NCI-H146 treated with DMSO at 0.1 percent for 48 hours (cell line): Measurements from ENCODE around the gene IL4.

ENCODE experiments used
- DNase-seq: peaks from one replicate; lab custom pipeline; 2025; ENCODE audit not compliant: unreplicated experiment; lab: John Stamatoyannopoulos, UW

IL4 gene

DNA sequence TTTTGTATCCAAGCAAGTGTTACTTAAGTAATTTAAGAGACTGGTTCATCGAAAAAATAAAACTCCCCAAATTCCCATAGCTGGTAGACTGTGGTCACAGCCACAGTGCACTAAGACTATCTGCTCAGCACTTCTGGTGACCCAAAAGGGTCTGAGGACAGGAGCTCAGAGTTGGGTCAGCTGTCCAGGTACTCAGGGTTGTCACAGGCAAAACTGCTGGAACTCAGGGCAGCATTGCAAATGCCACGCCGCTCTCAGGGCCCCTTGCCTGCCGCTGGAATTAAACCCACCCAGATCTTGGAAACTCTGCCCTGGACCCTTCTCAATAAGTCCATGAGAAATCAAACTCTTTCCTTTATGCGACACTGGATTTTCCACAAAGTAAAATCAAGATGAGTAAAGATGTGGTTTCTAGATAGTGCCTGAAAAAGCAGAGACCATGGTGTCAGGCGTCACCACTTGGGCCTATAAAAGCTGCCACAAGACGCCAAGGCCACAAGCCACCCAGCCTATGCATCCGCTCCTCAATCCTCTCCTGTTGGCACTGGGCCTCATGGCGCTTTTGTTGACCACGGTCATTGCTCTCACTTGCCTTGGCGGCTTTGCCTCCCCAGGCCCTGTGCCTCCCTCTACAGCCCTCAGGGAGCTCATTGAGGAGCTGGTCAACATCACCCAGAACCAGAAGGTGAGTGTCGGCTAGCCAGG is 16.0 kb upstream of the IL4 start, which contains the start of gene IL13:
Gene IL13, plus strand, starts transcription at position 498 of the 705 bp plus-strand sequence. Its CDS starts 14 bp downstream, at position 512.
- DNase-seq: no peak

DNA sequence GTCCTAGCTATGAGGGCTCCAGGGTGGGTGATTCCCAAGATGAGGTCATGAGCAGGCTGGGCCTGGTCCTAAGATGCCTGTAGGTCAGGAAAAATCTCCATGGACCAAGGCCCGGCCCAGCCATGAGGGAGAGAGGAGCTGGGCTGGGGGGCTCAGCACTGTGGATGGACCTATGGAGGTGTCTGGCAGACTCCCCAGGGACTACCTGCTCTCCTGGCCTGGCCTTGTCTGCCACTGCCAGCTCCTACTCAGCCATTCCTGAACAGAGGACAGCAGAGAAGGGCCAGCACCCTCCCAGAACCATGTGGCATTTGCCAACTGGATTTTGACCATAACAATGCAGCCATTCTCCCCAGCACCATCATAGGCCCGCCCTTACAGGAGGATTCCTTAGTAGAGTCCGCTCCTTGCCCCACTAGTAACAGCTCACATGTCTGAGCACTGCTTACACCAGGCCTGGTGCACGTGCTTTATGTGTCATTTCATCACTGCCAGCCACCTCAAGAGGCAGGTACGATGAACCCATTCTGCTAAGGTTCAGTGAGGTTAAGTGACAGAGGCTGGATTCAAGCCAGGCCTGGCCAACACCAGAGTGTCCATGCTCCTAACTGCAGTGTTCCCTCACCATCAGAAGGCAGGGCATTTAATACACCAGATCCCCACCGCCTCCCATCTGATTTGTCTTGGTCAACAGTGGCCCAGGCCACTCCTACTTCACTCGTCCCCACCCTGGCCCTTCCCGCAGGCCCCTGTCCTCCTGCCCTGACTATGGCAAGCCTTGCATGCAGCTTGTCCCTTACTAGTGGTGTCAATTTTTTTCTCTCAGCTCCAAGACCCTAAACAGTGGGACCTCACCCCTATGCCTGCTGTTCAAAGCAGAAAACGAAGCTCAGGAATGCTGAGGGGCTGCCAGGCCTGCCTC is 15.1 kb upstream of the IL4 start:
- no peak for DNase-seq

DNA sequence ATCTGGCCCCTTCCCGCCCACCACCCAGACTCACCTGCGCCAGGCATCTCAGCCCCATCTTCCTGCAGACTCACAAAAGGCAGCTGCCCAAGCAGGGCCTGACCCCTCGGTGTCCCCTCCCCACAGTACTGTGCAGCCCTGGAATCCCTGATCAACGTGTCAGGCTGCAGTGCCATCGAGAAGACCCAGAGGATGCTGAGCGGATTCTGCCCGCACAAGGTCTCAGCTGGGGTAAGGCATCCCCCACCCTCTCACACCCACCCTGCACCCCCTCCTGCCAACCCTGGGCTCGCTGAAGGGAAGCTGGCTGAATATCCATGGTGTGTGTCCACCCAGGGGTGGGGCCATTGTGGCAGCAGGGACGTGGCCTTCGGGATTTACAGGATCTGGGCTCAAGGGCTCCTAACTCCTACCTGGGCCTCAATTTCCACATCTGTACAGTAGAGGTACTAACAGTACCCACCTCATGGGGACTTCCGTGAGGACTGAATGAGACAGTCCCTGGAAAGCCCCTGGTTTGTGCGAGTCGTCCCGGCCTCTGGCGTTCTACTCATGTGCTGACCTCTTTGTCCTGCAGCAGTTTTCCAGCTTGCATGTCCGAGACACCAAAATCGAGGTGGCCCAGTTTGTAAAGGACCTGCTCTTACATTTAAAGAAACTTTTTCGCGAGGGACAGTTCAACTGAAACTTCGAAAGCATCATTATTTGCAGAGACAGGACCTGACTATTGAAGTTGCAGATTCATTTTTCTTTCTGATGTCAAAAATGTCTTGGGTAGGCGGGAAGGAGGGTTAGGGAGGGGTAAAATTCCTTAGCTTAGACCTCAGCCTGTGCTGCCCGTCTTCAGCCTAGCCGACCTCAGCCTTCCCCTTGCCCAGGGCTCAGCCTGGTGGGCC is 13.9 kb upstream of the IL4 start:
- no peak for DNase-seq

DNA sequence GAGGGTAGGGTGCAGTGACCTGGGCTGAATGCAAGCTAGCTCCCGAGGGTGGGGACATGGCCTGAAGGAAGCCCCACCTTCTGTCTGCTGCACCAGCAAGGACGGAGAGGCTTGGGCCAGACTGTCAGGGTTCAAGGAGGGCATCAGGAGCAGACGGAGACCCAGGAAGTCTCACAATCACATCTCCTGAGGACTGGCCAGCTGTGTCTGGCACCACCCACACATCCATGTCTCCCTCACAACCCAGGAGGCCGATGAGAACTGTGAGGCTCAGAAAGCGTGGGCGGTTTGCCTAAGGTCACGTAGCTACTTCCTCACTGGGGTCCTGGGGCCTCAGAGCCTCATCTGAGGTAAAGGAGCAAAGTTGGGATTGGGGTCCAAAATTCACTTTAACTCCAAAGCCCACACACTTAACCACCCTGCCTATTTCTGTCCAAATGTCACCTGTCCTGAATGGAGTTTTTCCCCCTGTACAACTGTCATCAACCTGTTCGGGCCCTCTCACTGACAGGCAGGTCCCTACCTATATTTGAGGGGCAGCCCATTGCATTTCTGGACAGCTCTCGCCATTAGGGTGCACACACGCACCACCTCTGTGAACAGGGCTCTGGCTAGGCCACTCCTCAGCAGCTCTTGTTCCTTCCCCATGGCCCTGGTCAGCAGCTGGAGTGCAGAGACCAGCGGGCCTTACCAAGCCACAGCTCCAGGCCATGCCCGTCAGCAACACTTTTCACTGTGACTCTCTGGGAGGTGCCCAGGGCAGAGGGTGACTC is 12.4 kb upstream of the IL4 start:
- no peak for DNase-seq

DNA sequence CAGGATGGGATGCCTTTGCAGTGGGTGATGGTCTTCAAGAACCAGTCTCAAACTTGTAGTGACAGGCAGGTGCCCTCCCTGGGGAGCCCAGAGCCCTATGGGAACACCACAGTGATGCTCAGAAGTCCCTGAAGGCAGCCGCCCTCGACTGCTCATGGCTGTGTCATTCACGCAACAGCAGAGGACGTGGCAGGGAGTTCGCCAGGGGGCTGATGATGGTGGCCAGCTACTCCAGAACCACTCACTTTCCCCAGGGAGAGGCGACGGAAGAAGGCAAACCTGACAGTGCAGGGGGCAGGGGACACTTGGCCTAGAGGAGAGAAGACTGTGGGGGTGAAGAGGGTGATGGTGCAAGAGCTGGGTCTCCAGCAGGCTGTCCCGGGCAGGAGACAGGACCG is 11.8 kb upstream of the IL4 start:
- DNase-seq: no peak

DNA sequence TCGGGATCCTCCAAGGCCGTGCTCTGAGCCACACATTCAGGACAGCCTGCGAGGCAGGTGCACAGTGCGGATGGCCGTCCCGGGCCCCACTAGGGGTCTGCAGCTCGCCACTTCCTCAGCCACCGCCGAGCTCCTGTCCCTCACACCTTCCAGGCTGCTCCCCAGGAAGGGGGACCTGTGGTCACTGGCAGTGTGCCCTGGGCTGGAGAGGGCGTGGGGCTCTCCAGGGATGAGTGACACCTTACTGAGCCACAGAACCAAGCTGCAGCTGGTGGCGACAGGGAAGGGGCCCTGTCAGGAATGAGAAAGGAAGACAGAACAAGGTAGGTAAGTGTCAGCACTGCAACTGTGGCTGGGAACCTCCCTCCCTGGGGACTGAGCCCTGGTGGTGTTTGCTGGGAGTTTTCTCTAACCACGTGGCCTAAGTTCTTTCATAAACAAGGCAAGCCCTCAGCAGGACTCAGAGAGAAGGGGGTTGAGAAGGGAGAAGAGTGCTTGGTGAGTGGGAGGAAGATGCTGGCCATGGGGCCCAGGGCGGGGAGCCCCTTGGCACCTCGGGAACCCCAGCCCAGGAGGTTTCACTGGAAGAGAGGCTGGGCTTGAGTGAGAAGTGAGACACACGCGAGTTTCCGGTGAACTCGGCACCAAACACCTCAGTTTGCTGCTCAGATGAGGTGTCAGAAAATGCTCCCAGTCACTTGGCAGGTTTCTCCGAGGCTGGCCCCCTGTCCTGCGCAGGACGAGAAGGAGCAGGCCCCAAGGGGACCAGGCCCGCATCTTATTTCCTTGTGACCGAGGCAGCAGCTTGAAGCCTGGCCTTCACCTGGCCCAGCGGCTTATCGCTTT is 10.6 kb upstream of the IL4 start:
- no peak for DNase-seq

DNA sequence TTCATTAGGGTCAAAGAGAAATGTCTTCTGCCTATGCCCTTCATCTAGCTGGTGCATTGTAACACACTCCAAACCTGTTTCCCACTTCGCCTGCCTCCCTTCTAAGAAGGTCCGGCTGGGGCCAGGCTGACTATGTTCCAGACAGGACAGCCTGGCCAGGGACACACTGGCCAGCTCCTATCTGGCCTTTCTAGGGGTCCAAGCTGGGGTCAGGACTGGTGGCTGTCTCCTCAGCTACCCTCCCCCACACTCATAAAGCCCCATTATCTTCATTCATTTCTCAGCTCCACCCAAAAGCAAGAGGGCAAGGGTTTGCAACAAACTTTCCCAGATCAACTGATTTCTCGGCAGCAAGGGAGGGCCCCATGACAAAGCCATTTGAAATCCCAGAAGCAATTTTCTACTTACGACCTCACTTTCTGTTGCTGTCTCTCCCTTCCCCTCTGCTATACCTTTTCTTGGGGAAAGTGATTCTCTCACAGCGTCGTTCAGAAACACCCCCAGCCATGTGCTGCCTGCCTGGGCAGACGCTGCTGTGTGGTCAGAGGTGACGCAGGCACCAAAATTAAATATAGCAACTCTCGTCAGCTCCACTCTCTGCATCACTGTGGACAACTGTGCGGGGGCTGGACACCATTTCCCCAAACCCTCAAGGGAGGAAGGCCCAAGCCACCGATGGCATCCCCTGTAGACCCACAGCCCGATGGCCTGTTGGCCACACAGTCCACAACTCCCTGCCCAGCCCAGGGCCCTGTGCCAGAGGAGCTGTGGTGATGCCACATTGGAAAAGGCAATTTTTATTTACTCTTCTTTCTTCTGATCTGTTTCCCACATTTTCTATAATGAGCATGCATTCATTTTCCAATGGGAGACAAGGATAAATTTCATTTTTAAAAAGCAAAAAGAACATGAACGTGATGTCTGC is 9.8 kb upstream of the IL4 start:
- no peak for DNase-seq

DNA sequence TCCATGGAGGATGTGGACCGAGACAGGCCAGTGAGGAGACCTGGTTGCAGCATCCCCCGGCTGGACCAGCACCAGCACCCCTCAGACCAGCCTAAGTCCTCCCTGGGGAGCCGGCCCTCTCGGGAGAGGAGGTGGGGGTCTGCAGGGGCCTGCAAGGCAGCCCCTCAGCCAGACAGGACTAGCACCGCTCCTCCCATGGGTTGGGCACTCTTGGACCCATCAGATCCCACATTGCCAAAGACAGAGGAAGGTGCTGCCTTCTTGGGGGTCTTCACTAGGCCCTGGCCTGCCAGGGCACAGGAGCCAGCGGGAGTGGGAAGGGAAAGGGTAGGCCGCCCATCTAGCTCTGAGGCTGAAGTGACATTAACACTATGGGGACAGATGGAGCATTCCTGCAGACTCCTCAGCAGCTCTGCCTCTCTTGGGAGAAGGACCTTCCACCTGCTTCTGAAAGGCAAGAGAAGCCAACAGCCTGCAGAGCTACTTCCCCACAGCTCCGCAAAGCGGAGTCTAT is 9.0 kb upstream of the IL4 start:
- DNase-seq: no peak

DNA sequence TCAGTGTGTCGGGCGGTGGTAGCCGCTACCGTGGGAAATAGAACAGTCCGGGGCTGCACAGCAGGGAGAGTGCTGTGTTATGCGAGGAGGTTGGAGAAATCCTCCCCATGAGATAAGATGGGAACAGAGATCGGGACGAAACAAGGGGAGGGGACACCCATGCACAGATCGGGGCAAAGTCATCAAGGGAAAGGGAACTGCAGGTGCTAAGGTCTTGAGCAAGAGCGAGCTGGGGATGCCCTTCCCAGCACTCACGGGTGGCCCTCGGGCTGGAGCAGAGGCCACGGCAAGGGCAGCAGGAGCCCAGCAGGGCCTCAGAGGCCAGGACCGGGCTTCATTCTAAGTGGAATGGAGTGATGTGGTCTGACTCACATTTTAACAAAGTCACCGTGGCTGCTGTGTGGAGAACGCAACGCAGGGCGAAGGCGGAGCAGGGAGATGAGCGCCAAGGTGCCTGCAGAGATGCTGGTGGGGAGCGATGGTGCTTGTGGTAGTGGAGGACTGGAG is 8.2 kb upstream of the IL4 start:
- no peak for DNase-seq

DNA sequence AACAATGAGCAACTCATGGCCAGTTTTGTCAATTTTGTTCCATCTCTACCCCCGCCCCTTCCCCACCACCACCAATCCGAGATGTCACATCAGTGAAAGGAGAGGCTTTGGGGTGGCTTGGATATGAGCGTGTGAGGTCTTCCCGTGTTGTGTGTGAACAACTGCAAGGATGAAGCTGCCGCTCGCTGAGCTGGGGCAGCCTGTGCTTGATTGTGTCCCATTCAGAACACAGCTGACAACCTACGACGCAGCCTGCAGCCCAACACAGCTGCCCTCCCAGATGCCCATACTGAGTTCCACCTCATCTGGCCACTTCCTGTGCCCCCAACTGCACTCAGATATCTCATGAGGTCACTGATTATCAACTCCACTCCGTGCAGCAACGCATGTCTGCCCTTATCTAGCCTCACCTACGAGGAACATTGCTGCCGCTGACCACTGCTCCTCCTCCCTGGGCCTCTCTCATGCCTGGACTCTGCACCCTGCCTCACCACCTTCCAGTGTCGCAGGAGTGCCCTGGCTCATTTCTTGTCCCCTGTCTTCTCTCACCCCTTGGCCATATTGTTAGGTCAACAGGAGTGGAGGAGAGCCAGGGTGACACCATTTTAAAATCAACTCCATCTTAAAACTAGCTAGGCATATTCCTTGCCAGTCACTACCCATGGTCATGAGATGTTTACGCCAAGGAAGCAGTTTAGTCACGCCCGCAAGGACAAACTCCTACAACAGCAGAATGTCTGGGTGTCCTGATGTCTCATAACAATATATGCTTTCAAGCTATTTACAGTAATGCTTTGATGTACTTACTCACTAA is 7.3 kb upstream of the IL4 start:
- no peak for DNase-seq

DNA sequence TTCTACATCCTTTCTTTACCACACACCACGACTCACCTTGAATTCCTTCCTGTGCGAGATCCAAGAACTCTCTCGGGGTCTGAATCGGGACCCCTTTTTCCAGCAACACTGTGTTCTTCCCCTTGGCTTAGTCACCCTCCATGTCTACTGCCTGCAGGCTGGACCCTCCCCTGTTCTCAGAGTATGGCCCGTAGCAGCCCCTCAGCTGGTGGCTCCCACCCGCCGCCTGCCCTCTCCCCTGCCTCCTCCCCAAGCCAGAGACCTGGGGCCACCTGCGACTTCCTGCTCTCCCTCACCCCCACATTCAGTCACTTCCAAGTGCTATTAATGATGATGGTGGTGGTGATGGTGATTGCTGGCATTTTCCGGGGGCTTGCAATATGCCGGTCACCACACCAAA is 6.5 kb upstream of the IL4 start:
- no peak for DNase-seq

DNA sequence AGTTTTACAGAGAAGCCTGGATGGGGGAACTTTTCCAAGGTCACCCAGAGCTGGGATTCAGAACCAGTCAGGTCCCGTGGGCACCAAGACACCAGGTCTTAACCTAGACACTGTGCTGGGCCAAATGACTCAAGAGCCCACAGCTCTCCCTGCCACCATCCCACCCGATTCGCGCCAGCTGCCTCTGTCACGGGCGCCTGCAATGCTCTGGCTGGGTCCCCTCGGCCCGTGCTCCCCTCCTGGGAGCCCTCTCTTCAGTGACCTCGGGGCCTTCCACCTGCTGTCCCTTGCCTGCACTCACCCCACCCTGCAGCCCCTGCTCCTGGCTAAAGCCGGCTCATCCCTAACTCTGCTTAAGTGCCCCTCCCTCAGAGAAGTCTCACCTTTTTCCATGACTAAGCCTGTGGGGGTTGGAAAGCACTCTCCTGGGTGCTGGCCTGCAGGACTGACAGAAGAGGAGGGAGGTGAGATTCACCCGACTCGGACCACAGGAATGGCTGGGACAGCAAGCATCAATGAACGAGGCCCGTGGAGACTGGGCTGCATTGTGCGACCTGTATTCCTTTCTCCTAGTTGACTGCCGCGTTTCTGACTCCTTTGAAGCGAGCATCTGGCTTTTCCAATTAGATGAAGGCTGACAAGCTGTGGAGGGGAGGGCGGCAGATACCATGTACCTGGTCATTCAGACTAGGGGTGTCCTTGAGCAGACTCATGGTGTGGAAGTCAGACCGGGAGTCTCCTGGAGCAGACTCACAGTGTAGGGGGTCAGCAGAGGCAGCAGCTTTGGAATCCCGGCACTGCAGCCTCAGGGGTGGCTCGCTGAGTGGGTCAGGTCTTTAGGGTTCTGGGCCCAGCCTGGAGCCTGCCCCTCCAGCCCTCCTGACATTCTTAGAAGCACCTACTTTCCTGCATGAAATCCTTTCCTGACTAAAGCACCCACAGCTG is 5.8 kb upstream of the IL4 start:
- no peak for DNase-seq

DNA sequence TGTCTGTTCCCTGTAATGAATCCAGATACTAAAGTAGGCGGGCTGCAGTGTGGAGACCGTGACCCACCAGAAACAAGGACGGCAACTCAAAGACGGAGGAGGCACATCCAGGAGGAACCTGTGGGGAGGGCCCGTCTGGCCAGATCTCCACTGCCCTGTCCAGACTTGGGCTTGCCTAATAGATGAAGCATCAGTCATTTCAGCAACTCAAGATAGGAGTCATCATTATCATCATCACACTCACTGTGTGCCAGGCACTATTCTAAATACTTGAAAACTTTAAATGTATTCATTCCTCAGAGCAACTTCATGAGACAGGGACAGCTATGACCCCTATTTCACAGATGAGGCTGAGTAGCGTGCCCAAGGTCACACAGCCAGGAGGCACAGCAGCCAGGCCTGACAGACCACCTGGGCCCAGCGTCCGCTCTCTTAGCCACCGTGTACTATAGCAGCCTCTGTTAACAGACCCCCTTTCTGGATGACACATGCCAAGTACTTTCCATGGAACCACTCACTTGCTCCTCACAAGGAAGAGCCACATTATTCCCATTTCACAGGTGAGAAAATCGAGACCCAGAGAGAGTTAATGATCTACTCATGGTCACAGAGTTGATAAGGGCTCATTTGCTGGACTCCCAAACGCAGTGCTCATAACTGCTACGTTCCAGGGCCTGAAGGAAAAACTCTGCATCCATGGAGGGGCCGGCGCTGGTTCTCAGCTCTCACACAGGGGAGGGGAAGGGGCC is 4.9 kb upstream of the IL4 start:
- no peak for DNase-seq

DNA sequence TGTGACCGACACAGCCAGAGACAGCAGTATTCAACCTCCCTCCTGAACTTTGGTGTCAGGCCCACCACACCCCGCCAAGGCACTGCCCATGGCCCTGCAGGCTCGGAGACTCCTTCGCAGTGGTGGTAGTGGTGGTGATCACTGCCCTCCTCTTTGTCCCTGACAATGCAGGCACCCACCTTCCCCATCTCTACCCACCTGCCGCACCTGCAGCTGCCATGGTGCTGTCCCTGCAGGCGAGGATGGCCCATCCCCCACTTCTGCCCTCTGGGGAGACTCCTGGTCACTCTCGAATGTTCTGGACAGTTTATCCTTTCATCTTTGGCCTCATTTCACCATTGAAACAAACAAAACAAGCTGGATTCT is 4.4 kb upstream of the IL4 start:
- DNase-seq: no peak
